Esophagus muscularis mucosa (tissue), 3 donors: ENCODE data around the gene MYO7B.

Experiments
- CTCF ChIP-seq, 3 experiments: fragments of 200-600 bp in 2 of 3; fragments of 450-650 bp in 1 of 3; sonication (generic) in 2 of 3; IDR thresholded peaks; one replicate each; pipeline ENCODE4 v1.5.1; 2017 to 2019; ENCODE audit warnings: antibody characterized with exemption in 3 of 3, mild to moderate bottlenecking in 2 of 3, moderate library complexity in 1 of 3
- POLR2AphosphoS5 ChIP-seq, 2 donors: sonication (generic); formaldehyde crosslinking; IDR thresholded peaks; one replicate each; pipeline ENCODE4 v1.6.1; 2017; ENCODE audit warnings: antibody characterized with exemption in 2 of 2

DNA sequence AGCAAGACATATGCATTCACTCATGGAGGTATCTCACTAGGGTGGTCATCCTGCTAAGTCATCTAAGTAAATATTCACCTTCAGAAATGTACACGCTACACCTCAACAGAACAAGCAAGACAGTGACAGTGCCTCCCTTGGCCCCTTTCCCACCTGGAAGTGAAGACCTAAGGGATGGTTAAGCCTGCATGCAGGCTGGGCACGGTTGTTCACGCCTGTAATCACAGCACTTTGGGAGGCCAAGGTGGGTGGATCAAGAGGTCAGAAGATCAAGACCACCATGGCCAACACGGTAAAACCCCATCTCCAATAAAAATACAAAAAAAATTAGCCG is 135.4 kb downstream of the MYO7B start:
- TF ChIP-seq CTCF (IDR thresholded peaks at IDR 0.05) (no peak), POLR2AphosphoS5 (IDR thresholded peaks at IDR 0.05) (no peak)
